Astrocyte of the spinal cord (primary cell): ENCODE data around the gene NAT8L.

Source experiments
- DNase-seq: peaks from one replicate; pipeline ENCODE4 v3.0.0; 2011; ENCODE audit warnings: low read depth, low spot score
- H3K4me3 ChIP-seq: 2 replicates; pipeline ENCODE4 v1.5.1; 2011; ENCODE audit warnings: low read depth, mild to moderate bottlenecking, low read length, moderate library complexity
- CTCF ChIP-seq: IDR thresholded peaks from 2 replicates; pipeline ENCODE4 v1.5.1; 2012; ENCODE audit warnings: low read depth, mild to moderate bottlenecking, low read length, inconsistent platforms
- in situ Hi-C: cut with HindIII; loops from 2 replicates; pipeline ENCODE4 v1.10.0; 2017; ENCODE audit warnings: low sequenced_read_pairs

The NAT8L gene

GRCh38 chr4:2069161-2069971 lies 10.2 kb downstream of the NAT8L start:
- no peak for TF ChIP-seq CTCF
- no peak overlapping the region for H3K4me3 ChIP-seq
- DNase-seq, result no peak
- in situ Hi-C loops, result no loop called here

- no peak for TF ChIP-seq CTCF
- DNase-seq, result no peak
- H3K4me3 ChIP-seq, result no peak overlapping the region
- in situ Hi-C loops, result no loop called here
These were observed 10.9 kb downstream of the NAT8L start for GRCh38 chr4:2069986-2070385.

- in situ Hi-C loops, result no loop called here
- no peak overlapping the region for H3K4me3 ChIP-seq
- TF ChIP-seq CTCF, result no peak
- no peak for DNase-seq
These were observed 11.5 kb downstream of the NAT8L start for GRCh38 chr4:2070421-2071251.

GRCh38 chr4:2071252-2071911 lies 12.3 kb downstream of the NAT8L start:
- no peak for DNase-seq
- in situ Hi-C loops, result no loop called here
- no peak overlapping the region for H3K4me3 ChIP-seq
- TF ChIP-seq CTCF, result no peak

- no peak for DNase-seq
- in situ Hi-C loops, result no loop called here
- no peak overlapping the region for H3K4me3 ChIP-seq
- TF ChIP-seq CTCF, result no peak
These were observed 13.1 kb downstream of the NAT8L start for GRCh38 chr4:2071912-2072867.
